ENCODE measurements around the gene NSUN3. TPM values are rescaled to one million over a fixed set of nuclear protein-coding genes. Genes with fewer than 3 reads are reported as not detected.
A peak's percentile ranks its signal among the peaks of the same experiment; 100 is the strongest.

Gene NSUN3
- 9.6 and 10.7 TPM in 2 replicates for total RNA-seq (ENCODE audit: low replicate concordance)
- long read RNA-seq, transcript NSUN3-201 (6 exons, 3,289 nt), result major isoform, 35 of 48 reads
- long read RNA-seq, partial matches to known transcripts, result 3 of 48 reads
- long read RNA-seq, other reads (novel, unspliced or antisense), result 10 of 48 reads

DNA sequence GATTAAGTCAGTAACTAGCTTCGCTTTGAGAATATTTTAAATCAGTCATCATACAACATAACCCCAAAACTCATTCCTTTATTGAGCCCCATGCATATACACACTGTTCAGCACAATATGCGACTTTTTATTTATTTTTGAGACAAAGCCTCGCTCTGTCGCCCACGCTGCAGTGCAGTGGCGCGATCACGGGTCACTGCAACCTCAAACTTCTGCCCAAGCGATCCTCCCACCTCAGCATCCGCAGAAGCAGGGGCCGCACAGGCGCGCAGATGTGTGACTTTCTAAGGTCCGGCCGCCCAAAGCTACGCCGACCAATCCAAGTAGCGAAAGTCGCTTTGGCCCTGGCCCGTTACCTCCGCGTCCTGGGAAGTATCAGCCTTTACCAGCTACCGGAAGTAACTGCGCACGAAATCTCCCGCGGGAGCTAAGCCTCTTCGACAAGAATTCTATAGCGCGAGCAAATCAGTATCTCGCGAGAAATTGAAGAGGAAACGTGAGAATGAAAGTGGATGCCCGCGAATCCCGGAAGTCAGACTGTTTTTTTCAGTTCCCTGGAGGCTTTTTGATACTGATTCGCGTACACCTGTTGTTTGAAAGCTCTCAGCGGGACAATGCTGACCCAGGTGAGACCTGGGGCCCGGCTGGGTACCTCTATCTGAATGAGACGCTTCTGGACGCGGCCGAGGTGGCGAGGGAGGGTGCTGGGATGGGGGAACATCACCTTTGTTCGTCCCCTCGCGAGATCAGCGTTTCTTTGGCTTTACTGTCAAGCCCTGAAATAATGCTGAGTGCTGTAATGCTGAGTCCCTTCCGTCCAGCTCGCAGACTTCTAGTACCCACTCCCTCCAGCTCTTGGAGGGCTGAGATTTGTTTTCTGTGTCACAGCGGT lies at the start of gene NSUN3, which contains the start of gene DHFR2:
TSS of gene NSUN3 (plus strand) at position 549 of the 892 bp plus-strand sequence. CDS start at position 615, 66 bp downstream.
TSS of gene DHFR2 (minus strand) at position 404 of the 892 bp plus-strand sequence. CDS start 1,405 bp downstream, outside the sequence.
- Mint-ChIP-seq H3K27me3 (no peaks in the 10 kb centered on the region), H3K36me3 (peaks cover 12% of the 10 kb centered on the region), H3K4me3 (peak within 1 kb of the TSS; percentile 96), H3K27ac (peak within 1 kb of the TSS; percentile 100), H3K4me1 (ENCODE audit: unreplicated experiment) (peaks cover 35% of the 10 kb centered on the region), H3K9me3 (no peaks in the 10 kb centered on the region)
- peak; percentile 88 for DNase-seq (ENCODE audit: extremely low spot score, unreplicated experiment)
- no peak for TF ChIP-seq CTCF (conservative IDR thresholded peaks at IDR 0.05)

- H3K27me3 Mint-ChIP-seq, result no peaks in the 10 kb centered on the region
- H3K4me3 Mint-ChIP-seq, result no peak overlapping the region
- DNase-seq (ENCODE audit: extremely low spot score, unreplicated experiment), result no peak
- no peaks in the 10 kb centered on the region for H3K9me3 Mint-ChIP-seq
- H3K36me3 Mint-ChIP-seq, result peaks cover 24% of the 10 kb centered on the region
- no peak for TF ChIP-seq CTCF (conservative IDR thresholded peaks at IDR 0.05)
- no peaks in the 10 kb centered on the region for H3K4me1 Mint-ChIP-seq (ENCODE audit: unreplicated experiment)
- no peak overlapping the region for H3K27ac Mint-ChIP-seq
Measured at GRCh38 chr3:94015025-94015424, 47.8 kb upstream of the NSUN3 start.

DNA sequence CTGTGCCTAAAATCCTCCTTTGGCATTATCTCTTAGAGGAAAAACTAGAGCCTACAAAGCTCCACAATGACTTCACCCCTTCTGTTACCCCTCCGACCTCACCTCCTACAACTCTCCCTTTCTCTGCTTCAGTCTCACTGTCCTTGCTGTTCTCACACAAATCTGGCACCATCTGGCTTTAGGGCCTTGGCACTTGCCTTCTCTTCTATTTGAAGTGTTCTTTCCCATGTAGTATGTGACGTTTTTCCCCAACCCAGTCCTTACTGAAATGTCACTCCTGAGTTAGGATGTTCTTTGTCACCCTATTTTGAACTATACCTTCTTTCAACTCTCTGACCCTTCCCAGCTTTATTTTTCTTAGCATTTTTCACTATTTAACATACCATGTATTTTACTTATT lies 43.2 kb upstream of the NSUN3 start:
- DNase-seq (ENCODE audit: extremely low spot score, unreplicated experiment), result no peak
- Mint-ChIP-seq H3K27ac (no peak overlapping the region), H3K4me1 (ENCODE audit: unreplicated experiment) (no peaks in the 10 kb centered on the region), H3K36me3 (peaks cover 14% of the 10 kb centered on the region), H3K4me3 (no peak overlapping the region), H3K9me3 (no peaks in the 10 kb centered on the region), H3K27me3 (no peaks in the 10 kb centered on the region)
- TF ChIP-seq CTCF (conservative IDR thresholded peaks at IDR 0.05), result no peak

GRCh38 chr3:94020293-94020692 lies 42.6 kb upstream of the NSUN3 start:
- no peaks in the 10 kb centered on the region for H3K9me3 Mint-ChIP-seq
- H3K27me3 Mint-ChIP-seq, result no peaks in the 10 kb centered on the region
- no peak for TF ChIP-seq CTCF (conservative IDR thresholded peaks at IDR 0.05)
- H3K4me3 Mint-ChIP-seq, result no peak overlapping the region
- peaks cover 9% of the 10 kb centered on the region for H3K36me3 Mint-ChIP-seq
- H3K4me1 Mint-ChIP-seq (ENCODE audit: unreplicated experiment), result no peaks in the 10 kb centered on the region
- H3K27ac Mint-ChIP-seq, result no peak overlapping the region
- DNase-seq (ENCODE audit: extremely low spot score, unreplicated experiment), result no peak

GRCh38 chr3:94024385-94024784 lies 38.5 kb upstream of the NSUN3 start:
- Mint-ChIP-seq H3K36me3 (peaks cover 4% of the 10 kb centered on the region), H3K27me3 (no peaks in the 10 kb centered on the region), H3K4me3 (no peak overlapping the region), H3K27ac (no peak overlapping the region), H3K4me1 (ENCODE audit: unreplicated experiment) (no peaks in the 10 kb centered on the region), H3K9me3 (no peaks in the 10 kb centered on the region)
- no peak for DNase-seq (ENCODE audit: extremely low spot score, unreplicated experiment)
- TF ChIP-seq CTCF (conservative IDR thresholded peaks at IDR 0.05), result no peak
